CD4-positive, alpha-beta T cell treated with Interleukin-4 for 4 hours (primary cell): Measurements from ENCODE around the gene P4HA1.

ENCODE experiments used
- DNase-seq: peaks from one replicate; pipeline ENCODE4 v3.0.0-alpha.2; 2020

Gene P4HA1

GRCh38 chr10:72976886-72977285 is 119.8 kb downstream of the P4HA1 start:
- no peak for DNase-seq
